GM12878 (cell line): ENCODE measurements around the gene ABCC3. TPM values are rescaled to one million over a fixed set of nuclear protein-coding genes. Genes with fewer than 3 reads are reported as not detected.

ENCODE experiments used
- CBFB ChIP-seq: IDR thresholded peaks from 2 replicates; pipeline ENCODE4 v1.6.1; 2016; ENCODE audit warnings: antibody characterized with exemption, low read depth
- DPF2 ChIP-seq: fragments of 450-650 bp; IDR thresholded peaks from 2 replicates; pipeline ENCODE4 v1.6.1; 2017; ENCODE audit warnings: mild to moderate bottlenecking
- GATAD2B ChIP-seq: fragments of 450-650 bp; conservative IDR thresholded peaks from 2 replicates; pipeline ENCODE4 v1.6.1; 2017; ENCODE audit warnings: low read depth, mild to moderate bottlenecking, moderate library complexity
- HCFC1 ChIP-seq: fragments of 150-350 bp; IDR thresholded peaks from 2 replicates; pipeline ENCODE4 v1.6.1; 2014; ENCODE audit warnings: low read length
- MTA3 ChIP-seq: IDR thresholded peaks from 2 replicates; pipeline ENCODE4 v1.6.1; 2012; ENCODE audit warnings: low read length, inconsistent platforms, borderline replicate concordance
- MYB ChIP-seq: fragments of 150-350 bp; IDR thresholded peaks from 2 replicates; pipeline ENCODE4 v1.6.1; 2014; ENCODE audit warnings: mild to moderate bottlenecking, low read depth, low read length, borderline replicate concordance
- SMARCA5 ChIP-seq: fragments of 450-650 bp; IDR thresholded peaks from 2 replicates; pipeline ENCODE4 v1.6.1; 2017; ENCODE audit warnings: mild to moderate bottlenecking
- SP1 ChIP-seq: IDR thresholded peaks from one replicate; pipeline ENCODE4 v1.6.1; 2011; ENCODE audit warnings: low read depth, low read length
- polyA plus RNA-seq, 11 experiments: library from polyadenylated mRNA; depleted of rRNA in 4 of 11; unstranded in 6 of 11; stranded (reverse) in 5 of 11; fragments of >200 nt; fragmentation: Nextera tagmentation in 4 of 11; fragmentation: Illumina TruSeq in 1 of 11; extraction: Ambion mirVana in 4 of 11; extraction: Trizol in 1 of 11; gene quantifications; 1 replicate in 1 of 11; 2 replicates in 10 of 11; pipeline versions ENCODE4 v1.2.1 to v1.2.3, GENCODE V29; 2011 to 2016; ENCODE audit warnings: inconsistent platforms in 2 of 11, missing spikeins in 2 of 11, low read depth in 1 of 11
- total RNA-seq, 4 experiments: library from RNA; depleted of rRNA in 3 of 4; stranded (reverse); fragments of >200 nt in 3 of 4; fragmentation: Illumina TruSeq in 1 of 4; extraction: Trizol in 1 of 4; gene quantifications; 2 replicates each; pipeline versions ENCODE4 v1.2.1 to v1.2.3, GENCODE V29; 2013 to 2021
- TF ChIP-seq, protein P1 (sequence below): fragments of 450-650 bp; IDR thresholded peaks from 2 replicates; pipeline ENCODE4 v1.6.1; 2017; ENCODE audit warnings: mild to moderate bottlenecking, low read depth, inconsistent platforms; ENCODE audit not compliant: poor library complexity, severe bottlenecking
- TF ChIP-seq, protein P2 (sequence below): fragments of 450-650 bp; IDR thresholded peaks from 2 replicates; pipeline ENCODE4 v1.6.1; 2016; ENCODE audit warnings: mild to moderate bottlenecking
- TF ChIP-seq, protein P3 (sequence below): IDR thresholded peaks from 2 replicates; pipeline ENCODE4 v1.6.1; 2012; ENCODE audit warnings: low read depth, low read length, improper control_type of control experiment
- TF ChIP-seq, protein P4 (sequence below): IDR thresholded peaks from 2 replicates; pipeline ENCODE4 v1.6.1; 2011; ENCODE audit warnings: borderline replicate concordance, low read depth, mild to moderate bottlenecking, moderate library complexity, mixed read lengths, low read length; ENCODE audit not compliant: insufficient read depth; ENCODE audit errors: extremely low read length
- TF ChIP-seq, protein P5 (sequence below): fragments of 450-650 bp; IDR thresholded peaks from 2 replicates; pipeline ENCODE4 v1.6.1; 2016; ENCODE audit warnings: mild to moderate bottlenecking

Gene ABCC3
- total and polyA plus RNA-seq, 10 of the 15 experiments (the other 5 are each of a cell fraction or from before 2014, with no cell fraction given): 0.21 to 2.3 (median 0.71) TPM; not detected in 6

DNA sequence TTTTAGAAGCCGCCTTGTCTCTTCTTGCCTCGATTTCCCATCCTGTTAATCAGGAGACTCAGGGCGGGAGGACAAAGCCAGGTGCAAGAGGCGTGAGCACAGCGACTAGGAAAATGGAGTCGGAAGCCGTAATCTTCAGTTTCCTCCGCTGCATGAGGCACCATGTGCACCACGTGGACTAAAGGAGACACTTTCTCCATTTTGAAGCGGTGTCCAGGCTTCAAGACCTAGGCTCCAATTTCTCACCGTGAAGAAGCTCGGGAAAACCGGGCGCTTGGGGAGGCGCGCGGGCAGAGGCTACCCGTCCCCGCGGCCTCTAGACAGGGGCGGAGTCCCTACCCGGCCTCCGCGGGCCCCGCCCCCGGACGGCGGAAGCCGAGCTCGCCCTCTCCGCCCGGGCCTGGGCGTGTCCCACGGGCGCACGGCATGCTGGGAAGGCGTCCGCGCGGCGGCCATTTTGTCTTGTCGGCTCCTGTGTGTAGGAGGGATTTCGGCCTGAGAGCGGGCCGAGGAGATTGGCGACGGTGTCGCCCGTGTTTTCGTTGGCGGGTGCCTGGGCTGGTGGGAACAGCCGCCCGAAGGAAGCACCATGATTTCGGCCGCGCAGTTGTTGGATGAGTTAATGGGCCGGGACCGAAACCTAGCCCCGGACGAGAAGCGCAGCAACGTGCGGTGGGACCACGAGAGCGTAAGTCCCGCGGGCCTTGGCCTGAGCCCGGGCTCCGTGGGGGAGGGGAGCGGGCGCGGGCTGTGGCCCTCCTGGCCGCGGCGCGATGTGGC lies 84.7 kb downstream of the ABCC3 start, which contains the start of gene LUC7L3 (continued):
- TF ChIP-seq, protein P1, sequence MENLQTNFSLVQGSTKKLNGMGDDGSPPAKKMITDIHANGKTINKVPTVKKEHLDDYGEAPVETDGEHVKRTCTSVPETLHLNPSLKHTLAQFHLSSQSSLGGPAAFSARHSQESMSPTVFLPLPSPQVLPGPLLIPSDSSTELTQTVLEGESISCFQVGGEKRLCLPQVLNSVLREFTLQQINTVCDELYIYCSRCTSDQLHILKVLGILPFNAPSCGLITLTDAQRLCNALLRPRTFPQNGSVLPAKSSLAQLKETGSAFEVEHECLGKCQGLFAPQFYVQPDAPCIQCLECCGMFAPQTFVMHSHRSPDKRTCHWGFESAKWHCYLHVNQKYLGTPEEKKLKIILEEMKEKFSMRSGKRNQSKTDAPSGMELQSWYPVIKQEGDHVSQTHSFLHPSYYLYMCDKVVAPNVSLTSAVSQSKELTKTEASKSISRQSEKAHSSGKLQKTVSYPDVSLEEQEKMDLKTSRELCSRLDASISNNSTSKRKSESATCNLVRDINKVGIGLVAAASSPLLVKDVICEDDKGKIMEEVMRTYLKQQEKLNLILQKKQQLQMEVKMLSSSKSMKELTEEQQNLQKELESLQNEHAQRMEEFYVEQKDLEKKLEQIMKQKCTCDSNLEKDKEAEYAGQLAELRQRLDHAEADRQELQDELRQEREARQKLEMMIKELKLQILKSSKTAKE: peak; percentile 54
- TF ChIP-seq, protein P2, sequence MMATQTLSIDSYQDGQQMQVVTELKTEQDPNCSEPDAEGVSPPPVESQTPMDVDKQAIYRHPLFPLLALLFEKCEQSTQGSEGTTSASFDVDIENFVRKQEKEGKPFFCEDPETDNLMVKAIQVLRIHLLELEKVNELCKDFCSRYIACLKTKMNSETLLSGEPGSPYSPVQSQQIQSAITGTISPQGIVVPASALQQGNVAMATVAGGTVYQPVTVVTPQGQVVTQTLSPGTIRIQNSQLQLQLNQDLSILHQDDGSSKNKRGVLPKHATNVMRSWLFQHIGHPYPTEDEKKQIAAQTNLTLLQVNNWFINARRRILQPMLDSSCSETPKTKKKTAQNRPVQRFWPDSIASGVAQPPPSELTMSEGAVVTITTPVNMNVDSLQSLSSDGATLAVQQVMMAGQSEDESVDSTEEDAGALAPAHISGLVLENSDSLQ: peak; percentile 13; the same call in 1 of the 2 replicates
- no peak for TF ChIP-seq MYB
- TF ChIP-seq, protein P3, sequence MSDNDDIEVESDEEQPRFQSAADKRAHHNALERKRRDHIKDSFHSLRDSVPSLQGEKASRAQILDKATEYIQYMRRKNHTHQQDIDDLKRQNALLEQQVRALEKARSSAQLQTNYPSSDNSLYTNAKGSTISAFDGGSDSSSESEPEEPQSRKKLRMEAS: peak; percentile 88
- peak; percentile 62; the same call in 1 of the 2 replicates for TF ChIP-seq HCFC1
- TF ChIP-seq SP1: peak; percentile 83
- TF ChIP-seq SMARCA5: peak; percentile 58; the same call in 1 of the 2 replicates
- peak; percentile 58; the same call in 1 of the 2 replicates for TF ChIP-seq DPF2
- TF ChIP-seq, protein P4, sequence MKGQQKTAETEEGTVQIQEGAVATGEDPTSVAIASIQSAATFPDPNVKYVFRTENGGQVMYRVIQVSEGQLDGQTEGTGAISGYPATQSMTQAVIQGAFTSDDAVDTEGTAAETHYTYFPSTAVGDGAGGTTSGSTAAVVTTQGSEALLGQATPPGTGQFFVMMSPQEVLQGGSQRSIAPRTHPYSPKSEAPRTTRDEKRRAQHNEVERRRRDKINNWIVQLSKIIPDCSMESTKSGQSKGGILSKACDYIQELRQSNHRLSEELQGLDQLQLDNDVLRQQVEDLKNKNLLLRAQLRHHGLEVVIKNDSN: peak; percentile 53
- TF ChIP-seq CBFB: peak; percentile 25; the same call in 1 of the 2 replicates
- TF ChIP-seq MTA3: no peak; the same call in 1 of the 2 replicates
- peak; percentile 68; the same call in 1 of the 2 replicates for TF ChIP-seq GATAD2B
- TF ChIP-seq, protein P5, sequence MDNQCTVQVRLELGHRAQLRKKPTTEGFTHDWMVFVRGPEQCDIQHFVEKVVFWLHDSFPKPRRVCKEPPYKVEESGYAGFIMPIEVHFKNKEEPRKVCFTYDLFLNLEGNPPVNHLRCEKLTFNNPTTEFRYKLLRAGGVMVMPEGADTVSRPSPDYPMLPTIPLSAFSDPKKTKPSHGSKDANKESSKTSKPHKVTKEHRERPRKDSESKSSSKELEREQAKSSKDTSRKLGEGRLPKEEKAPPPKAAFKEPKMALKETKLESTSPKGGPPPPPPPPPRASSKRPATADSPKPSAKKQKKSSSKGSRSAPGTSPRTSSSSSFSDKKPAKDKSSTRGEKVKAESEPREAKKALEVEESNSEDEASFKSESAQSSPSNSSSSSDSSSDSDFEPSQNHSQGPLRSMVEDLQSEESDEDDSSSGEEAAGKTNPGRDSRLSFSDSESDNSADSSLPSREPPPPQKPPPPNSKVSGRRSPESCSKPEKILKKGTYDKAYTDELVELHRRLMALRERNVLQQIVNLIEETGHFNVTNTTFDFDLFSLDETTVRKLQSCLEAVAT: peak; percentile 45
